Measurements from ENCODE around the gene MYO10.

GRCh38 chr5:16854351-16854750 lies 81.7 kb downstream of the MYO10 start:
- TF ChIP-seq CTCF (IDR thresholded peaks at IDR 0.05; ENCODE audit: poor library complexity) (no peak), EZH2phosphoT487 (IDR thresholded peaks at IDR 0.05; ENCODE audit: low read depth, severe bottlenecking, unreplicated experiment) (no peak)
